HG03521 (cell line): ENCODE results near the gene PCSK6.

Source experiments
- ATAC-seq: cut with Tn5 transposase; IDR thresholded peaks from one replicate; pipeline ENCODE4 v1.9.1; 2021; ENCODE audit warnings: mild to moderate bottlenecking, moderate library complexity; ENCODE audit not compliant: unreplicated experiment

The PCSK6 gene

DNA sequence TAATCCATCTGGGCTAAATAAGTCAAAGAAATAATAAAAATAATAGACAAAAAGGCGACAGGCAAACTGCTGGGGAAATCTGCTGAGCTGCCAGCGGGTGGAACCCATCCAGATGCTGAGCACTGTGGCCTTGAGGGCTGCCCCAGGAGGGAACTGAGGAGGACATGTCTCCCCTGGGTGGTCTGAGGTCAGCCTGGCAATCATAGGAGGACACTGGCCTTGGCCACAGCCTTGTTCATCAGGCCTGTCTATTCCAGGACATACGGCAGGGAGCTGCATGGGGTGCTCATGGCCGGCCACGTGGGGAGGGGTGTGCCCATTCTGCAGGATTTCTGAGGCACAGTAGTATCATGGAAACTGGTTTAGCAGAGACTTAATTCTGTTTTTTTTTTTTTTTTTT, 173.0 kb downstream of the PCSK6 start:
- ATAC-seq = no peak

DNA sequence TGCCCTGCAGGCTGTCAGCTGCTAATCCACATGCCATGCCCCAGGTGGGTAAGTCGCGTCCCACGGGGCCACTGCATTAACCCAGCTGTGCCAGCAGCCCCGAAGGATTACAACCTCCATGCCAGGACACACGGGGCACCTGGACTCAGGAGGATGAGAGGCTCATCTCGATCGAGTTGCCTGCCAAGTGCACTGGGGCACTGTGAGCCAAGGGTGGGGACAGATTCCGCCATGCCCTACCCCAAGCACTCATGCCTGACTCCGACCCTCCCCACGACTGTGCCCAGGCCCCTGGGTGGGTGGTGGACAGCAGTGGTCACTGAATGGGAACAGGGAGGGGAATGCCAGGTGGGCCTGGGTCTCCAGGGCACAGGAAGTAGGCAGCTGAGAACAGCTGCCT, 173.8 kb downstream of the PCSK6 start:
- no peak for ATAC-seq

DNA sequence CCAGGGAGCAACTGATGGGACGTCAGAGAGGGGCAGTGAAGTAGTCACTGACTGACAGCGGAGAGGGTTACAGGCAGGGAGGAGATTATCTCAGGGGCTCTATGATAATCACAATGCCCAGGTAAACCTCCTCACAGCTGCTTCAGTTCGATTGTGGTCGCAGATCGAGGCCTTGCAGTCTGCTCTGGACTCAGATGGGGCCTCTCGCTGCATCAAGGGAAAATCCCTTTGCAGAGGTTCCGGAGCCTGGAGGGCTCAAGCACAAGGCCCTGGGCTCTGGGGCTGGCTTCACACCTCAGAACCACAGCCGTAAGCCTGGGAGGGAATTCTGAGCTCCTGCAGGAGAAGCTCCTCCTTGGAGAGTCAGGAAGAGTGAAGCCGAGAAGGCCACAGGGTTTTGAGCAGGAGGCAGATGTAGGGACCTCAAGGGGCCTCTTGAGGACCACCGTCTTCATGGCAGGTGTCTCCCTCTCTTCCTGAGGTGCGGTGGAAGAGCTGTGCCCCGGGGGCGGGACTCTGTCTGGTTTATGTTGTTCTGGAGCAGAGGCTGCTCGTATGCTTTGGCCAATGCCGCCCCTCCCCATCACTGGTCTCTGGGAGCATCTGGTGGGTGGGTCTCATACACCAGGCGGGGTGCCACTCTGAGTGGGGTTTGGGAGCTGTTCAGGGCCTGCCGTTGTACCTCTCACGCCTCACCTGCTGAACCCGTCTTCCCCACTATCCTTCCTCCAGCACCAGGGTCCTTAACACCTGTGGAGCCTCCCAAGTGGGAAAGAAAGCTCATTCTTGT, 175.0 kb downstream of the PCSK6 start:
- no peak for ATAC-seq

DNA sequence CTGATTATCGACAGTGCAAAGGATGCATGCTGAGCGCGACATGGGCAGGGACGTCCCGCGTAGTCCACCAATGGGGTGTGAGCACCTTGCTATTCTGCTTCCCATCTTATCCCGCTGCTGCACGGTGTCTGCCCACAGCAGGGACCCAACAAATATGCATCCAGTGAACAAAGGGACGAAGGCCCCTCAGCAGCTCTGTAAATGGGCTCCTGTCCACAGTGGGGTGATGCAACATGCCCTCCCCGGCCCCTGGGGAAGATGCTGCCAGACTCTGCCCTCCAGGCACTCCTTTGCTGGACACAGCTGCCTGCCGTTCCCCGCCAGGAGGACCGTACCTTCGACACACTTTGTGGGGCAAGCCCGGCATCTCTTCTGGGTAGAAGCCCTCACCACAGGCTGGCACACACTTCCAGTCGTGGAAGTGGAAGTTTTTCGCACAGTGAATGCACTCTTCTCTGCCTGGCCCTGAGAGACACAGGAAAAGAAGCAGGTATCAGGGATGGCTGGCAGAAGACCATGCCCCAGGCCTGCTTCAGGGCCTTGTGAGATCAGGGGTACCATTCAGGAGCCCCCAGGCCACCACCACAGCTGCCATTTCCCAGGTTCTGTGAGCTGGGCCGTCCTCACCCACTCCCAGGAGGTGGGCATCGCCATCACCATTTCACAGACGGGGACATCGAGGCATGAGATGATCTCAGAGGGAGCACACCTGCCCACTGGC, 176.3 kb downstream of the PCSK6 start:
- no peak for ATAC-seq

DNA sequence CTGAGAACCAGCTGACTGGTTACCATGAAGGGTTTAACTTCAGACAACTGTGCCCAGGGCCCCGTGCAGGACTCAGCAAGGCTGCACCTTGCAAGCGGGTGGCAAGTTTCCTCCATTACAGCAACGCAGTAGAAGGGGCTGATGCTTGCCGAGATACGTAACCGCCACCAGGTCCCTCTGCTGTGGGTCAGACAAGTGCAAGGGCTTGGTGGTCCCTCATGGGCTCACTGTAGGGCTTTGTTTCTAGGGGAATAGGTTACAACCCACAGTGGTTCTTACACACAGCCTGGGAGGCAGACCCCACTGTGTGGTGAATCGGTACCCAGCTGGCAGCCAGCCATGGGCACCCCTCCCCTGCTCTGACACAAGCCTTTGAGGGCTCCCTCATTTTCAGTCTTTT, 179.0 kb downstream of the PCSK6 start:
- ATAC-seq = no peak

DNA sequence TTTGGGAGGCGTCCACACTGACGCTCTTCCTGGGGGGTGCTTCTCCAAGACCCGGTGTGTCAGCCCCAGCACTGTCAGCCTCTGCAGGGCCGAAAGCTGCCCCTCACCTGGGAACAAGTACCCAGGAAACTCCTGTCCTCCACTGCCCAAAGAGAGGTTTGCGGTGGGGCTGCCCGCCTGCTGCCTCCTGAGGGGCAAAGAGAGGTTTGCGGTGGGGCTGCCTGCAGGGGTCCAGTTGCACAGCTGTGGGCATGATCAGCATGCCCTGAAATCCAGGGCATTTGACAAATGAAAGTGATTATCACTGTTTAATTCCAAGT, 179.4 kb downstream of the PCSK6 start:
- no peak for ATAC-seq

DNA sequence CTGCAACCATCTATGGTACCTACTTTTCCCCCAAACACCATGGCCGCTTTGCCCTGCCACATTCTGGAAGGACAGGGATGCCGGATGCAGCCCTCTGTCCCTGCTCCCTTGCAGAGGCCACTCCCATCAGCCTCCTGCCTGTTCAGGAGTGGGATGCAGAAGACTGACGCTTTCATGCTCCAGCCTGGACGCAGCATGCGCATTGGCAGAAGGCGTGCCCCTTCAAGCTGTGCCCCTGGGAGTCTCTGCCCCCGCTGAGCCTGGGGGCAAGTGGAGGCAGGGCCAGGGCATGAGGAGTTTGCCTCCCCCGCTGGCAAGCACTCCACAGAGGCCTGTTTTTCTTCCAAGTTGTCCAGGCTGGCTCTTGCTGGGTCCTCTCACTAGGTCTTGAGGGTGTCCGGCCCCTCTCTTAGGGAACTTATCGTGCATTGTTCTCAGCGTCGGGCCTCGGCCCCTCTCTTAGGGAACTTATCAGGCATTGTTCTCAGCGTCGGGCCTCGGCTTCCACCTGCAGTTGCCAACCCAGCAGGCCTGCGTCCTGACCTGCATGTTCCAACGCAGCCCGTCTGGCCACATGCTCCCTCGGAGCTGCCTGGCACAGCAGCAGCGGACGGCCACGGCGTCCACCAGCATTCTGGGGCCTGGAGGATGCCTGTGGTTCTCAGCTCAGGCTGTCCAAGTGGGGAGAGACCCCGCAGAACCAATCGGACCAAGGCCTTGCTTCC, 179.9 kb downstream of the PCSK6 start:
- ATAC-seq = no peak

DNA sequence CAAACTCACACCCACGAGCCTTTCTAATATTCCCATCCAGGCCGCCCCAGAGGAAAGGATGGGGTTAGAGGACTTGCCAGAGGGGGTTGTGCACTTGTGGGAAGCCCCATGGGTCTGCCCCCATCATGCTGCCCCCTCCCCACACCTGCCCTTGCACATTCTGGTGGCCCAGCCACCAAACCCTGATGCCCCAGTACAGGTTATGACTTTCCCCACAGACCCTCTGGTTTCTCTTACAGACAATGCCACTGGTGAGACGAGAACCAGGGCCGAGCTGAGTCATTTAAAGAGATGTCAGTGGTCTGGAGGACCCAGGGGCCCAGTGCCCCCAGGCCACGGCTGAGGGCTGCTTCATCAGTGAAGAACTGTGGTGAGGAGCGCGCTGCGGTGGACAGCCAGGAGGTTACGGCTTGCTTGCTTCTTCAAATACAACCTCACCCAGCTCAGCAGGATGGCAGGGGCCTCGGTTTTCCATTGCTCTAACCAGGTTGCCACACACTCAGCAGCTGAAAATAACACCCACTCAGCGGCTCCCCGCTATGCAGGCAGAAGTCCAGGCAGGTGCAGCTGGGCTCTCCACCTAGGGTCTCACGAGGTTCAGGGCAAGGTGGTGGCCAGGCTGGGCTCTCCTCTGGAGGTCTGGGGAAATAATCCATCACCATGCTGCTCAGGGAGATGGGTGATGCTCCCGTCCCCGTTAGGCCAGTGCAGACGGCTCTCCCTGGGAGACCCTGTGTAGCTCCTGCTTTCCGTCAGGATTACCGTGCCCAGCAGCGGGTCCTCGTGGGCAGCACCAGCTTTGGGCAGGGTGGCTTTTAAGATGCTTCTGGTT, 180.7 kb downstream of the PCSK6 start:
- no peak for ATAC-seq

DNA sequence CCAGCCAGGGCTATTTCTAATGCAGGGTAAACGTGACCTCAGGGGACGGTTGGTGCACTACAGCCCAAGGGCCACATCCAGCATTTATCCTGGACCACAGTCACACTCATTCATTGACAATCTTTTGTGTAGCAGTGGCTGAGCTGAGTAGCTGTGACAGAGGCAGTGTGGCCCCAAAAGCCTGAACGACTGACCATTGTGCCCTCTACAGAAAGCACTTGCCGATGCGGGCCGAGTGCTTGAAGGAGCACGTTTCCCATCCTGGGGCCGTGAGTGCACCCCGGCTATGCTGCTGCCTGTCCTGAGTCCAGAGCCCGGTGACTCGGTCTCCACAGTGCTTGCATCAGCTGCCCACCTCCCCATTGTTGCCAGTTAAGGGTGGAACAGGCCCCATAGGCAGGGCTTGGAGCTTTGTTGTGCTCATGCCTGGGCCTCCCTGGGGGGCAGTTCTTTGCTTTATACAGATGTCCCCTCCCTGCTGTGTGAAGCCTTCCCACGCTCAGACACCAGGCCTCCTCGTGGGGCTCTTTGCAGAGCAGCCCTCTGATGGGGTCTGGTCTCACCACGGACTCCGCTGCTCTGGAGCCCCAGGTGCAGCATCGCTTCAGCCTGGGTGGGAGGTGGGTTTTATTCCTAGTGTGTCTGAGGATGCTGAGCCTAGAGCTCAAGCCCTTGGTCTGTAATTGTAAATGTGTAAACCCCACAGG, 181.5 kb downstream of the PCSK6 start:
- no peak for ATAC-seq

DNA sequence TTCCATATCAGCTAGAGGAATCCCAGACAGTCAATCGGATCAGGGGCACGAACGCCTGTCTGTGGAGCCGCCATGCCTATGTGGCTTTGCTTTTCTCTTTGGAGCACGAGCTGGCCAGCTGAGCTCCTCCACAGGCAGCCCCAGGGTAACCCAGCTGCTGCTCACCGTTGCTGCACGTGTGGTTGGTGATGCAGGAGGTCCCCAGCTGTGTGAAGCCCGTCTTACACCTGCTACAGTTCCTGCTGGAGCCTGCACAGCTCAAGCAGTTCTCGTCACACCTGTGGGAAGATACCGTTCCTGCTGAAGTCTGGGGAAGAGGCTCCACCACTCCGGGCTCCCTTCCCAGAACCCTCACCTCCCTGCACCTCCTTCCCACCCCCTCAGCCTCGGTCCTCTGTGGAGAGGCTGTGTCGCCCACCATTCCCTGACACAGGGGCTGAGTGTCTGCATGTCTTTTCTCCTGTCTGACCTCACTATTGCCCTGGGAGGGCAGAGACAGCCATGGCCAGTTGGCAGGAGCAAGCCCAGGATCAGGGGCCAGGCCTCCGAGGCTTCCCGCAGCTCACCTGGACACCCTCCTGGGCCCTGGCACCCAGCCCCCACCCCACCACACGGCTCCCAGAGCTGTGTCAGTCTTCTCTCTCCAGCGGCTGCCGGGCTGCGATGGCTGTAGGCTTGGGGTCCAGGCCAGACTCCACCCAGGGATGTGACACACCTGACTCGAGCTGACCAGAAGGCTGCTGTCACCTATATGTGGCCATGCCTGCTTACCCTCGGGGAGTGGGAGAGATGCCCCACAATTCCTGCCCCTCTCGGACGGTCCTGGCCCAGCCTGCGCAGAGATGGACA, 182.2 kb downstream of the PCSK6 start:
- no peak for ATAC-seq

DNA sequence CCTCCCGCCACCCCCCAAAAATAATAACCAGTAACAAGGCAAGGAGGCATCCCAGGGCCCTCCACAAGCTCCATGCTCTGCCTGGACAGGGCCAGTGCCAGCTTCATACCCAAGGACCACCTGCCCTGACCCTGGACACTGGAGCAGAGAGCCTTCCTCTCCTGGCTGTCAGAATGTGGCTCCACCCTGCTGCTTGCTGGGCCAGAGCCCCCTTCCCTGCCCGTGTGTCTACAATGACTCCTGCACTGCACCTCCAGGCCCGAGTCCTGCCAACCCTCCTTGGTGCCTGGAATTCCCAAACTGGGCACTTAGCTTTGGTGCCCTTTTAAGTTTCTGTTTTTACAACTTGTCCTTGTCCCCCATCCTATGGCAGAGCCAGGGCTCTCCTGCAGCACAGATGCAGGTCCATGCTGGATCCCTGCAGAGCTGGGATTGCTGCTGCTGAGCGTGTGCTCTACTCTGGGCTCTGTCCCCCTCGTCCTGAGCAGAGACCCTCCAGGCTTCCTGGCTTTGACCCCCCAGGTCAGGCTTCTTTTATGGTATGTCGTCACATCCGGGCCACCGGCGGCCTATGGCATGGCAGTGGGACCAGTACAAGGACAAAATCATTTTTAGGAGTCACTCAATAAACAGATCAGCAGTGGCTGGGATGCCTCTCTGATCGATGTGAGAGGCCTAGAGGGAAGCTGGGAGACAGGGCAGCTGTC, 183.0 kb downstream of the PCSK6 start:
- ATAC-seq = no peak

DNA sequence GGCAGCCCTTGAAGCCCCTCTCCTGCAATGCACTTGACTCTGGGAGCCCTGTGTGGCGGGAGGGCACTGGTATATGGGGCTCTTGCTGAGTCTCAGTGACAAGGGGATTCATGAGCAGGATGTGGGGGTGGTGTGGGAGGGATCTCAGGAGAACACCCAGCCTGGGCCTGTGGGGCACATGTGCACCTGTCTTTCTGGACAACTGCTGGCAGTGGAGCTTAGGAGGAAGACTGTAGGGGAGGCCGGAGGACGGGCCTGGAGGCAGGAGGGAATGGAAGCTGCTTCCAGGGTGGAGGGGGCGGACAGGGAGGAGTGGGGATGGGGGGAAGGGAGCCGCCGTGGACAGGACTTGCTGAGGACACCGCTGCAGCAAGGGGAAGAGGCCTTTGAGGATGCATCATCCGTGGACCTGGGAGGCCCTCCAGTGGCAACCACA, 183.7 kb downstream of the PCSK6 start:
- no peak for ATAC-seq

DNA sequence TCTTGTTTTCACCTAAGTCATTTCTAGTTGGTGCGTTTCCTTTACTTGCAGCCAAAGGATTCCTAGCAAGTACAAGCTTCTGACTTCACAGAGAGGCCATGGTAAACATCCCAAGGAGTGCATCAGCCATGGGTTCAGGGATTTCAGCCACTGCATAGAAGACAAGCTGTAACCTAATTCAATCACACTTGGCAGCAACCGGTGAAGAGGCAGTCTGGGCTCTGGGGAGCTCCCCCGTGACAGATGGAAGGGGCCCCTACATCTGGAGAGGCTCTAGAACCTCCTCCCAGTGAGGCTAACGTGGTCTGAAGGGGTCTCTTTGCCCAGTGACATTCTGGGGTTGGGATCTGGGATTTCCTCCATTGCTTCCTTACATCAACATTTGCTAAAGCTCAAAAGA, 186.1 kb downstream of the PCSK6 start:
- no peak for ATAC-seq

DNA sequence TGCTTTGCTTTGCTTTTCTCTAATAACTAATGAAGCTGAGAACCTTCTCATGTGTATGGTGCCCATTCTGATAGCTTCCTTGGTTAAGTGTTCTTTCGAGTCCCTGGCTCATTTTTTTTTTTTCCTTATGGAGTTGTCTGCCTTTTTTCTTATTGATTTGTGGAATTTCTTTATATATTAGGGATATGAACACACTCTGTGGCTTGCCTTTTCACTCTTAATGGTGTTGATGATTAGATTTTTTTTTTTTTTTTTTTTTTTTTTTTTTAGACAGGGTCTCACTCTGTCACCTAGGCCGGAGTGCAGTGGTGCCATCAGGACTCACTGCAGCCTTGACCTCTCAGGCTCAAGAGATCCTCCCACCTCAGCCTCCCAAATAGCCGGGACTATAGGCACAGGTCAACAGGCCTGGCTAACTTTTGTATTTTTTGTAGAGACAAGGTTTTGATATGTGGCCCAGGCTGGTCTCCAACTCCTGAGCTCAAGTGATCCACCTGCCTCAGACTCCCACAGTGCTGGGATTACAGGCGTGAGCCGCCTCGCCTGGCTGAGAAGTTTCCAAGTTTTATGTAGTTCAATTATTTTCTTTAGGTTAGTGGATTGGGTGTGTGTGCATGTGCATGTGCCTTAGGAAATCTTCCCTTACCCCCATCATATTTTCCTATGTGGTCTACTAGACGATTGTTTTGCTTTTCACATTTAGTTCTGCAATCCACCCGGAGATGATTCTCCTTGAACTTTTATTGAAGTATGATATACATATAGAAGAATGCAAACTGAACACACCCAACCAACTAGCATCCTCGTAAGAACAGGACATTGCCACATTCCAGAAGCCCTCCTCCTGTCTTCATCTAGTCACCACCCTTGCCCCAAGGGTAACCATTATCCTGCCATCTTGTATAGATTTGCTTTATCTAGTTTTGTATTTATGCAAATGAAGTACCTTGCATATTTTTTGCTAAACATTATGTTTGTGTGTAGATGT, 192.8 kb downstream of the PCSK6 start:
- no peak for ATAC-seq

DNA sequence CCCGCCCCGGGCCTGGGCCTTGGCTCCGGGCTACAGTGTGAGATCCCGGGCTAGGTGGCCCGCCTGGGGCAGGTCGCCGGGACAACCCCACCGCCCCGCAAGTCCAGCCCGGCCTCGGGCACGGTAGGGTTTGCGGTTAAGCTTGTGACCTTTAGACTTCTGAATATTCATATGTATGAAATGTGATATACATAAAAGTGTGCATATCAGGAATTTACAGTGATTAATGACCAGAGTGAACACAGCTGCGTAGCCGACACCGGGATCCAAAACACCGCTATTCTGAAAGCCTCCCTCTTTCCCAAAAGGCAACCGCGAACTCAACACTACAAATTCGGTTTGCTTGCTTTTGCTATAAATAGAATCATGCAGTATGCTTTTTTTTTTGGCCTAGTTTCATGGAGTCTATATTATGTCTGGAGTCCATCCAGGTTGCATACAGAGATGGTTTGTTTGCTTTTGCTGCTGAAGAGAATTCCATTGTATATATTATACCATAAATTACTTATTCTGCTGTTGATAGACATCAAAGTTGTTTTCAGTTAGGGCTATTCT, 193.8 kb downstream of the PCSK6 start:
- no peak for ATAC-seq

DNA sequence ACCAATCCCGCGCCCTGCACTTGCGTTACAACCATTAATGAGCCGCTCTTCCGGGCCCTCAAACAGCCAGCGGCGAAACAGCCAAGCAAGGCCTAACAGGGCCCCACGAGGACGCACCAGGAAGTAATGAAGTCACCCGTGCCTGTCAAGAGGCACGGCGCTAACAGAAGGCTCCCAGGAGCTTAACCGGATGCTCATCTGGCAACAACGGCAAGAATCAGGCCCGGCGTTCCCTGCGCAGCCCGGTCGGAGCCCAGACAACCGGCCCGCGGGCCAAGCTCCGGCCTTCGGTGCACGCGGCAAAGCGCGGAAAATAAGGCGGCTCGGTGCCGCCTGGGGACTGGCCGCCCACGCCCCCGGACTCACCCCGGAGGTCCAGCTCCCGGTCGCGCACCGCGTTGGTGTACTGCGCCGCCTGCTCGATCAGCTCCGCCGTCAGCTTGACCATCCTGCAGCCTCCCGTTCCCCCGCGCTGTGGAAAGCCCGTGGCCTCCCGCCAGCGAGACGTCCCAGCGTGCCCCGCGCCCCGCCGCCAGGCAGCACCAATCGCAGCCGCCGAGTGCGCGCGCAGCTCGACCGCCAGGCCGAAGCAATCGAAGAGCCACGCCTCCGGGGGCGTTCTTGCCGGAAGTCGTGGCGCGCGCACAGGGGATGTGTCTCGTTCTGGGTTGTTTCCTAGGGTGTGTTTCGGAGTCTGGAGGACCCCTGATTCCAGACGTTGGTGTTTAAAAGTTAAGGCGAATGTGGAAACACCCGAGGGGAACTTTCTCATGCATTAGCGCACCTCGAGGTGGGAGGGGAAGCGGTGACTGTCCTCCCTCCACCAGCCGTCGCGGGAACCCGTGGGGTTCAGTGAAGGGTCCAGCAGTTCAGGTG, 194.5 kb downstream of the PCSK6 start, which contains the start of gene SNRPA1:
Gene SNRPA1, minus strand, starts transcription at position 518 of the 876 bp plus-strand sequence. Its CDS starts 70 bp downstream, at position 448.
- peak; percentile 75 for ATAC-seq
